ENCODE measurements around the gene LARP7. TPM values are rescaled to one million over a fixed set of nuclear protein-coding genes. Genes with fewer than 3 reads are reported as not detected.
"Not testable (repeated sequence)": the region's sequence is repeated elsewhere in the genome, so short reads cannot be mapped to it uniquely, and the experiment has no call there.

The LARP7 gene
- polyA plus RNA-seq, 1 donor (not counting 4 experiments of a cell fraction or from before 2014, with no cell fraction given): 33.3 TPM

- H4K20me1 ChIP-seq (ENCODE audit: control insufficient read depth, extremely low read depth, insufficient read depth, low read length); H3K36me3 ChIP-seq (ENCODE audit: control insufficient read depth in 2 of 2, extremely low read depth in 1 of 2, insufficient read depth in 2 of 2, low read length in 2 of 2); H3K9me1 ChIP-seq (ENCODE audit: control insufficient read depth, extremely low read depth, insufficient read depth, low read length); H3K4me1 ChIP-seq (ENCODE audit: control insufficient read depth, extremely low read depth, insufficient read depth, low read length); dilution Hi-C loops (cut with MboI; ENCODE audit: extremely low pct_ligation_motif_present, low sequenced_read_pairs); H3K9ac ChIP-seq (ENCODE audit: control insufficient read depth, extremely low read depth, insufficient read depth, low read length); H3K79me2 ChIP-seq (ENCODE audit: control insufficient read depth, insufficient read depth, low read length); DNase-seq (ENCODE audit: low read depth, low spot score); H2AFZ ChIP-seq (ENCODE audit: control insufficient read depth, low read length); H3K9me3 ChIP-seq (ENCODE audit: control insufficient read depth, low read depth, low read length); H3K27ac ChIP-seq (ENCODE audit: control insufficient read depth, insufficient read depth, low read length): not testable (repeated sequence)
- FAIRE-seq: peak; percentile 63
- Histone ChIP-seq H3K27me3 (ENCODE audit: control insufficient read depth, extremely low read depth, insufficient read depth, low read length) (peaks cover 29% of the 10 kb centered on the region), H3K4me3 (ENCODE audit: control insufficient read depth in 2 of 3, extremely low read depth in 1 of 3, insufficient read depth in 2 of 3, low read depth in 1 of 3, low read length in 3 of 3) (peak overlapping the region; percentile 31 to 46 (median 45)), H3K4me2 (ENCODE audit: control insufficient read depth, extremely low read depth, insufficient read depth, low read depth, low read length) (peak overlapping the region; percentile 69)
- TF ChIP-seq EZH2 (IDR thresholded peaks at IDR 0.05; ENCODE audit: low read length): peak; percentile 93
These were observed 69.2 kb downstream of the LARP7 start for GRCh38 chr4:112705891-112706839.

DNA sequence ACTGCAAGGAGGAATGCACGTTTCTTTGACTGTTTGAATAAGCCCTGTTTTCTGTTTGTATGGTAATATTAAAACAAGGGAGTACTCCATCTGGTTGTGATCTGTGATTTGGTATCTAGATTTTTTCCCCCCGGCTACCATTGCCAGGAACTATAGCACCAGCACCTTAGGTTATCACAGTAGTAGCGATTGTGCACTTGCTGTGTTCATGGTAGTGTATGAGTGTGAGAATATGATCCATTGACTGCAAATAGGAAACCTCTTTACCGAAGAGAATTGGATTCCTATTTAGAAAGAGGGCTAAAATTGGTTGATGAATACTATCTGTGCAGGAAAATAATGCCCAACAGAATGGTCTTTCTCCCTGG lies 69.9 kb downstream of the LARP7 start:
- Histone ChIP-seq H3K27ac (ENCODE audit: control insufficient read depth, insufficient read depth, low read length) (no peak overlapping the region), H4K20me1 (ENCODE audit: control insufficient read depth, extremely low read depth, insufficient read depth, low read length) (peaks cover 3% of the 10 kb centered on the region), H3K4me3 (ENCODE audit: control insufficient read depth in 2 of 3, extremely low read depth in 1 of 3, insufficient read depth in 2 of 3, low read depth in 1 of 3, low read length in 3 of 3) (no peak overlapping the region), H3K36me3 (ENCODE audit: control insufficient read depth in 2 of 2, extremely low read depth in 1 of 2, insufficient read depth in 2 of 2, low read length in 2 of 2) (no peaks in the 10 kb centered on the region), H3K4me1 (ENCODE audit: control insufficient read depth, extremely low read depth, insufficient read depth, low read length) (peaks cover 4% of the 10 kb centered on the region), H3K27me3 (ENCODE audit: control insufficient read depth, extremely low read depth, insufficient read depth, low read length) (peaks cover 29% of the 10 kb centered on the region), H3K9me3 (ENCODE audit: control insufficient read depth, low read depth, low read length) (no peaks in the 10 kb centered on the region), H2AFZ (ENCODE audit: control insufficient read depth, low read length) (no peak overlapping the region), H3K79me2 (ENCODE audit: control insufficient read depth, insufficient read depth, low read length) (no peaks in the 10 kb centered on the region), H3K9me1 (ENCODE audit: control insufficient read depth, extremely low read depth, insufficient read depth, low read length) (no peaks in the 10 kb centered on the region), H3K9ac (ENCODE audit: control insufficient read depth, extremely low read depth, insufficient read depth, low read length) (no peak overlapping the region), H3K4me2 (ENCODE audit: control insufficient read depth, extremely low read depth, insufficient read depth, low read depth, low read length) (peak overlapping the region; percentile 69)
- TF ChIP-seq CTCF (optimal IDR thresholded peaks at IDR 0.05 in 1 of 3, IDR thresholded peaks at IDR 0.05 in 1 of 3, conservative IDR thresholded peaks at IDR 0.05 in 1 of 3; ENCODE audit: extremely low read depth in 1 of 3, insufficient read depth in 2 of 3, low read length in 3 of 3): no peak
- TF ChIP-seq EZH2 (IDR thresholded peaks at IDR 0.05; ENCODE audit: low read length): peak; percentile 56
- DNase-seq (ENCODE audit: low read depth, low spot score) (no peak), FAIRE-seq (no peak)
- dilution Hi-C loops (cut with MboI; ENCODE audit: extremely low pct_ligation_motif_present, low sequenced_read_pairs): no loop called here

Small RNAs within 50 kb of the gene (small RNA-seq; reads per million reads assigned to genes)
- gene MIR302A (ENCODE audit: insufficient read length in 3 of 3, low read depth in 3 of 3, low replicate concordance in 1 of 3) (2.1 to 63.4 (median 18.1) reads per million in 3 experiments), gene MIR302C (ENCODE audit: insufficient read length in 3 of 3, low read depth in 3 of 3, low replicate concordance in 1 of 3) (1.9 to 53.4 (median 21.6) reads per million in 3 experiments), gene MIR302D (ENCODE audit: insufficient read length in 3 of 3, low read depth in 3 of 3, low replicate concordance in 1 of 3) (0.13 to 4.8 (median 4.3) reads per million in 3 experiments), gene MIR367 (ENCODE audit: insufficient read length in 3 of 3, low read depth in 3 of 3, low replicate concordance in 1 of 3) (0 to 0.33 (median 0.25) reads per million in 3 experiments), gene WRBP1 (ENCODE audit: insufficient read length in 3 of 3, low read depth in 3 of 3, low replicate concordance in 1 of 3) (0 reads per million in 3 experiments)

Other genes starting within 250 kb of the LARP7 start
- gene NEUROG2, start 121.0 kb upstream of the LARP7 start, polyA plus RNA-seq: not detected in 3 replicates
- 1.1 to 3.6 TPM (median 2.1 TPM) in 3 replicates for gene ZGRF1, start 234 bp upstream of the LARP7 start, polyA plus RNA-seq